Hepatocyte (in vitro differentiated cells): Measurements from ENCODE around the gene STIM1. TPM values are rescaled to one million over a fixed set of nuclear protein-coding genes. Genes with fewer than 3 reads are reported as not detected.

Source experiments
- DNase-seq: peaks from one replicate; pipeline ENCODE4 v3.0.0-alpha.2; 2016; ENCODE audit warnings: low spot score
- H2AFZ ChIP-seq: fragments of 200-600 bp; sonication (generic); 2 replicates; pipeline ENCODE4 v1.6.0; 2016; ENCODE audit warnings: antibody characterized with exemption, mild to moderate bottlenecking
- H3K27ac ChIP-seq: fragments of 200-600 bp; sonication (generic); 2 replicates; pipeline ENCODE4 v1.5.1; 2016; ENCODE audit warnings: mild to moderate bottlenecking
- H3K27me3 ChIP-seq: fragments of 200-600 bp; sonication (generic); 2 replicates; pipeline ENCODE4 v1.6.1; 2016
- H3K36me3 ChIP-seq: fragments of 200-600 bp; sonication (generic); replicated peaks from 2 replicates; pipeline ENCODE4 v1.5.1; 2016; ENCODE audit warnings: low read depth; ENCODE audit not compliant: insufficient read depth
- H3K4me1 ChIP-seq: fragments of 200-600 bp; sonication (generic); 2 replicates; pipeline ENCODE4 v1.5.1; 2016; ENCODE audit warnings: mild to moderate bottlenecking, moderate library complexity; ENCODE audit not compliant: insufficient read depth
- H3K4me2 ChIP-seq: fragments of 200-600 bp; sonication (generic); 2 replicates; pipeline ENCODE4 v1.6.0; 2016
- H3K4me3 ChIP-seq: fragments of 200-600 bp; sonication (generic); 2 replicates; pipeline ENCODE4 v1.5.1; 2016; ENCODE audit warnings: mild to moderate bottlenecking
- H3K79me2 ChIP-seq: fragments of 200-600 bp; sonication (generic); 2 replicates; pipeline ENCODE4 v1.6.0; 2017; ENCODE audit warnings: mild to moderate bottlenecking
- H3K9me2 ChIP-seq: fragments of 200-600 bp; sonication (generic); replicated peaks from 2 replicates; pipeline ENCODE4 v1.6.0; 2017; ENCODE audit warnings: mild to moderate bottlenecking; ENCODE audit not compliant: insufficient read depth
- H3K9me3 ChIP-seq: fragments of 200-600 bp; sonication (generic); 2 replicates; pipeline ENCODE4 v1.5.1; 2016; ENCODE audit warnings: low read depth, mild to moderate bottlenecking
- H4K20me1 ChIP-seq: fragments of 200-600 bp; sonication (generic); 2 replicates; pipeline ENCODE4 v1.6.0; 2016; ENCODE audit warnings: mild to moderate bottlenecking; ENCODE audit not compliant: insufficient read depth, poor library complexity, severe bottlenecking
- EZH2 ChIP-seq: fragments of 200-600 bp; sonication (generic); IDR thresholded peaks from 2 replicates; pipeline ENCODE4 v1.6.1; 2016; ENCODE audit warnings: antibody characterized with exemption, mild to moderate bottlenecking, borderline replicate concordance
- EZH2phosphoT487 ChIP-seq: fragments of 200-600 bp; sonication (generic); IDR thresholded peaks from one replicate; pipeline ENCODE4 v1.6.1; 2018; ENCODE audit warnings: antibody characterized with exemption, mild to moderate bottlenecking, low read depth, moderate library complexity; ENCODE audit not compliant: unreplicated experiment, severe bottlenecking
- WGBS: methylation state at CpG from one replicate; pipeline ENCODE4 v1.1.6; 2016; ENCODE audit warnings: low lambda C conversion rate; ENCODE audit errors: missing lambda C conversion rate; 5-methylcytosine and 5-hydroxymethylcytosine counted together
- polyA plus RNA-seq: library from polyadenylated mRNA; unstranded; fragments of >200 nt; fragmentation: Nextera tagmentation; extraction: Ambion mirVana; gene quantifications from 2 replicates; pipeline ENCODE4 v1.2.1, GENCODE V29; 2016
- small RNA-seq: library from RNA; depleted of rRNA; stranded (forward); fragments of <200 nt; gene quantifications from one replicate; pipeline ENCODE3, GENCODE V24; 2014
- total RNA-seq: library from RNA; depleted of rRNA; stranded (reverse); fragments of >200 nt; gene quantifications from 2 replicates; pipeline ENCODE4 v1.2.3, GENCODE V29; 2014
- TF ChIP-seq, protein P1 (sequence below): fragments of 200-600 bp; sonication (generic); IDR thresholded peaks from 2 replicates; pipeline ENCODE4 v1.5.1; 2016; ENCODE audit warnings: antibody characterized with exemption, mild to moderate bottlenecking; ENCODE audit not compliant: poor library complexity

STIM1 gene
- total and polyA plus RNA-seq, 2 experiments from 2014 or later, result 18.5 to 19.6 TPM

GRCh38 chr11:4134806-4135205 is 279.3 kb downstream of the STIM1 start:
- peaks cover 3% of the 10 kb centered on the region for H3K4me1 ChIP-seq
- H3K27me3 ChIP-seq, result no peaks in the 10 kb centered on the region
- no peak for DNase-seq
- peak overlapping the region; percentile 36 for H3K27ac ChIP-seq
- H3K36me3 ChIP-seq, result peaks cover 3% of the 10 kb centered on the region
- no peaks in the 10 kb centered on the region for H3K9me2 ChIP-seq
- H3K4me3 ChIP-seq, result no peak overlapping the region
- H3K4me2 ChIP-seq, result no peak overlapping the region
- no peaks in the 10 kb centered on the region for H3K9me3 ChIP-seq
- TF ChIP-seq, protein P1, sequence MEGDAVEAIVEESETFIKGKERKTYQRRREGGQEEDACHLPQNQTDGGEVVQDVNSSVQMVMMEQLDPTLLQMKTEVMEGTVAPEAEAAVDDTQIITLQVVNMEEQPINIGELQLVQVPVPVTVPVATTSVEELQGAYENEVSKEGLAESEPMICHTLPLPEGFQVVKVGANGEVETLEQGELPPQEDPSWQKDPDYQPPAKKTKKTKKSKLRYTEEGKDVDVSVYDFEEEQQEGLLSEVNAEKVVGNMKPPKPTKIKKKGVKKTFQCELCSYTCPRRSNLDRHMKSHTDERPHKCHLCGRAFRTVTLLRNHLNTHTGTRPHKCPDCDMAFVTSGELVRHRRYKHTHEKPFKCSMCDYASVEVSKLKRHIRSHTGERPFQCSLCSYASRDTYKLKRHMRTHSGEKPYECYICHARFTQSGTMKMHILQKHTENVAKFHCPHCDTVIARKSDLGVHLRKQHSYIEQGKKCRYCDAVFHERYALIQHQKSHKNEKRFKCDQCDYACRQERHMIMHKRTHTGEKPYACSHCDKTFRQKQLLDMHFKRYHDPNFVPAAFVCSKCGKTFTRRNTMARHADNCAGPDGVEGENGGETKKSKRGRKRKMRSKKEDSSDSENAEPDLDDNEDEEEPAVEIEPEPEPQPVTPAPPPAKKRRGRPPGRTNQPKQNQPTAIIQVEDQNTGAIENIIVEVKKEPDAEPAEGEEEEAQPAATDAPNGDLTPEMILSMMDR, result no peak
- TF ChIP-seq EZH2 (no peak), EZH2phosphoT487 (no peak)
- H2AFZ ChIP-seq, result no peak overlapping the region
- H4K20me1 ChIP-seq, result no peaks in the 10 kb centered on the region
- H3K79me2 ChIP-seq, result no peaks in the 10 kb centered on the region

- Histone ChIP-seq H3K4me2 (no peak overlapping the region), H4K20me1 (no peaks in the 10 kb centered on the region), H3K9me3 (no peaks in the 10 kb centered on the region), H3K79me2 (no peaks in the 10 kb centered on the region), H3K4me3 (no peak overlapping the region), H3K27me3 (no peaks in the 10 kb centered on the region), H2AFZ (no peak overlapping the region), H3K9me2 (no peaks in the 10 kb centered on the region), H3K36me3 (peaks cover 3% of the 10 kb centered on the region), H3K4me1 (peaks cover 3% of the 10 kb centered on the region), H3K27ac (no peak overlapping the region)
- WGBS, result 100% methylated on average over 1 of the region's 1 CpG
- TF ChIP-seq, protein P1, result no peak
- no peak for TF ChIP-seq EZH2
- no peak for DNase-seq
Measured at GRCh38 chr11:4138497-4138896, 283.0 kb downstream of the STIM1 start.

DNA sequence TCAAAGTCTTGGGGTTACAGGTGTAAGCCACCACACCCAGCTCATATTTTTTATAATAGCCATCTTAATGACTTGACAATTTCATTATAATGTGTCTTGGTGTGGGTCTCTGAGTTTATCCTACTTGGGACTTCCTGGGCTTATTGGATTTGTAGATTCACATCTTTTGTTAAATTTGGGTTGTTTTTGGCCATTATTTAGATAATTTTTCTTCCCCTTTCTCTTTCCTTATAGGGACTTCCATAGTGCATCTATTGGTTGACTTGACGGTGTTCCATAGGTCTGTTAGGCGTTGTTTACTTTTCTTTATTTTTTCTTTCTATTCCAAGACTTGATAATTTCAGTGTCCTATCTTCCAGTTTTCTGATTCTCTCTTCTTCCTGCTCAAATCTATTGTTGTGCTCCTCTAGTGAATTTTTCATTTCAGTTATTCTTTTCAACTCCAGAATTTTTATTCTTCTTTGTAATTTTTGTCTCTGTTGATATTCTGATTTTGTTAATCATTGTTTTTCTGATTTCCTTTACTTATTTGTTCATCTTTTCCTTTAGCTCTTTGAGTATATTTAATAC is 284.7 kb downstream of the STIM1 start:
- Histone ChIP-seq H3K27ac (no peak overlapping the region), H4K20me1 (no peaks in the 10 kb centered on the region), H3K4me1 (peaks cover under 1% of the 10 kb centered on the region), H2AFZ (no peak overlapping the region), H3K79me2 (no peaks in the 10 kb centered on the region), H3K27me3 (no peaks in the 10 kb centered on the region), H3K4me3 (no peak overlapping the region), H3K4me2 (no peak overlapping the region), H3K36me3 (peaks cover 3% of the 10 kb centered on the region), H3K9me2 (no peaks in the 10 kb centered on the region), H3K9me3 (no peaks in the 10 kb centered on the region)
- no peak for DNase-seq
- 100% methylated on average over 2 of the region's 2 CpGs for WGBS
- TF ChIP-seq EZH2phosphoT487 (no peak), EZH2 (no peak)
- TF ChIP-seq, protein P1, result no peak

Small RNA genes lying within 50 kb of the gene (small RNA-seq; reads per million reads assigned to genes)
- gene AC087441.2 (not detected), gene RF00409 (not detected), gene RPS29P20 (not detected)

Other genes with a start within 250 kb of the STIM1 start
- gene ART5, start 213.7 kb upstream of the STIM1 start, total RNA-seq, result 2.3 and 6.3 TPM in 2 replicates
- 12.4 and 19.3 TPM in 2 replicates for gene ART5, start 213.7 kb upstream of the STIM1 start, polyA plus RNA-seq
- not detected in 2 replicates for gene ART1, start 210.5 kb upstream of the STIM1 start, total RNA-seq
- gene ART1, start 210.5 kb upstream of the STIM1 start, polyA plus RNA-seq, result not detected in 2 replicates
- 0.64 TPM in 1 of 2 replicates, not detected in the other for gene CHRNA10, start 184.3 kb upstream of the STIM1 start, total RNA-seq
- gene CHRNA10, start 184.3 kb upstream of the STIM1 start, polyA plus RNA-seq, result 0.53 and 1.6 TPM in 2 replicates
- gene NUP98, start 58.1 kb upstream of the STIM1 start, total RNA-seq, result 81.4 and 95.9 TPM in 2 replicates
- gene NUP98, start 58.1 kb upstream of the STIM1 start, polyA plus RNA-seq, result 22.7 and 23.6 TPM in 2 replicates
- gene PGAP2, start 47.1 kb upstream of the STIM1 start, total RNA-seq, result 19.0 and 20.3 TPM in 2 replicates
- 35.5 and 37.6 TPM in 2 replicates for gene PGAP2, start 47.1 kb upstream of the STIM1 start, polyA plus RNA-seq
- gene RHOG, start 14.7 kb upstream of the STIM1 start, total RNA-seq, result 18.0 and 18.4 TPM in 2 replicates
- 36.9 and 44.4 TPM in 2 replicates for gene RHOG, start 14.7 kb upstream of the STIM1 start, polyA plus RNA-seq
- gene RRM1, start 239.1 kb downstream of the STIM1 start, total RNA-seq, result 34.5 and 35.0 TPM in 2 replicates
- 25.6 and 25.9 TPM in 2 replicates for gene RRM1, start 239.1 kb downstream of the STIM1 start, polyA plus RNA-seq